HCT116 (cell line): ENCODE data around the gene ZC3H12D. TPM values are rescaled to one million over a fixed set of nuclear protein-coding genes. Genes with fewer than 3 reads are reported as not detected.

Experiments
- ATAC-seq: fragments of 200-7000 bp; cut with Tn5 transposase; 2 replicates; pipeline ENCODE4 v1.9.1; 2020; ENCODE audit warnings: mild to moderate bottlenecking, moderate library complexity
- BruUV-seq: library from RNA; stranded (reverse); fragments of 400-500 nt; replicated peaks from 2 replicates; lab custom pipeline; 2021; lab: Mats Ljungman, UMichigan
- CTCF ChIA-PET: fragments of 300-600 bp; sonication (Branson Sonifier 250); formaldehyde crosslinking; loops from one replicate; lab custom pipeline; 2021; ENCODE audit warnings: antibody characterized with exemption; lab: Charles Lee
- POLR2A ChIA-PET: fragments of 300-600, 350-600 bp; sonication (Branson Sonifier 250); formaldehyde crosslinking; loops from one replicate; lab custom pipeline; 2021; ENCODE audit warnings: antibody characterized with exemption; lab: Charles Lee
- RAD21 ChIA-PET, 2 experiments: fragments of 300-600 bp; sonication (Branson Sonifier 250); formaldehyde crosslinking; loops; one replicate each; lab custom pipeline; 2023; ENCODE audit warnings: low total read pairs in 2 of 2; ENCODE audit not compliant: uncharacterized antibody in 2 of 2, unreplicated experiment in 2 of 2, low non-redundant PET in 1 of 2; lab: Charles Lee
- DNase-seq: peaks from one replicate; pipeline ENCODE4 v3.0.0-alpha.2; 2010; ENCODE audit warnings: low read depth, low spot score
- H2AFZ ChIP-seq: fragments of 200-600 bp; shearing (Covaris generic), sonication (generic); 2 replicates; pipeline ENCODE4 v1.6.1; 2017; ENCODE audit warnings: low read depth, mixed run types, mixed read lengths, antibody characterized with exemption, low read length; ENCODE audit not compliant: poor library complexity, severe bottlenecking
- H3K27ac ChIP-seq: 2 replicates; pipeline ENCODE4 v1.5.1; 2012; ENCODE audit warnings: low read depth, low read length
- H3K27me3 ChIP-seq: fragments of 200-600 bp; sonication (generic); 2 replicates; pipeline ENCODE4 v1.6.1; 2016; ENCODE audit warnings: mixed run types, low read length, mixed read lengths; ENCODE audit not compliant: insufficient read depth
- H3K36me3 ChIP-seq, 2 experiments: fragments of 200-500 bp in 1 of 2; fragments of 200-600 bp in 1 of 2; sonication (Bioruptor generic) in 1 of 2; sonication (generic) in 1 of 2; 2 replicates each; pipeline versions ENCODE4 v1.5.1 to v1.6.1; 2014 to 2016; ENCODE audit warnings: low read length in 2 of 2, inconsistent platforms in 1 of 2, mixed read lengths in 1 of 2, mixed run types in 1 of 2; ENCODE audit not compliant: insufficient read depth in 2 of 2, control insufficient read depth in 1 of 2
- H3K4me1 ChIP-seq, 2 experiments: fragments of 200-600 bp in 1 of 2; sonication (generic) in 1 of 2; 2 replicates each; pipeline versions ENCODE4 v1.5.1 to v1.6.1; 2012 to 2017; ENCODE audit warnings: low read length in 2 of 2, inconsistent platforms in 1 of 2, mild to moderate bottlenecking in 1 of 2, mixed read lengths in 1 of 2, mixed run types in 1 of 2, moderate library complexity in 1 of 2; ENCODE audit not compliant: insufficient read depth in 2 of 2, control insufficient read depth in 1 of 2
- H3K4me2 ChIP-seq: fragments of 200-600 bp; sonication (generic); 2 replicates; pipeline ENCODE4 v1.6.1; 2017; ENCODE audit warnings: mixed run types, low read length, mixed read lengths
- H3K4me3 ChIP-seq, 2 experiments: fragments of 200-600 bp in 1 of 2; sonication (generic) in 1 of 2; replicated peaks in 1 of 2; 2 replicates each; pipeline ENCODE4 v1.5.1; 2011 to 2016; ENCODE audit warnings: low read length in 2 of 2, control low read depth in 1 of 2, low read depth in 1 of 2, mild to moderate bottlenecking in 1 of 2, mixed read lengths in 1 of 2, mixed run types in 1 of 2
- H3K79me2 ChIP-seq: fragments of 200-600 bp; sonication (generic); 2 replicates; pipeline ENCODE4 v1.6.1; 2017; ENCODE audit warnings: mild to moderate bottlenecking, mixed run types, low read length, moderate library complexity, mixed read lengths; ENCODE audit not compliant: insufficient read depth
- H3K9ac ChIP-seq: fragments of 200-600 bp; sonication (generic); 2 replicates; pipeline ENCODE4 v1.6.1; 2016; ENCODE audit warnings: low read length, mixed read lengths
- H3K9me2 ChIP-seq: fragments of 200-600 bp; sonication (generic), shearing (Covaris generic); 2 replicates; pipeline ENCODE4 v1.6.1; 2017; ENCODE audit warnings: mixed run types, mild to moderate bottlenecking, moderate library complexity; ENCODE audit not compliant: insufficient read depth
- H3K9me3 ChIP-seq, 2 experiments: fragments of 200-500 bp in 1 of 2; fragments of 200-600 bp in 1 of 2; sonication (Bioruptor generic) in 1 of 2; sonication (generic) in 1 of 2; 2 replicates each; pipeline ENCODE4 v1.6.1; 2014 to 2017; ENCODE audit warnings: low read length in 2 of 2, mixed read lengths in 2 of 2, inconsistent platforms in 1 of 2, low read depth in 1 of 2, mild to moderate bottlenecking in 1 of 2, mixed run types in 1 of 2, moderate library complexity in 1 of 2; ENCODE audit not compliant: control insufficient read depth in 1 of 2, insufficient read depth in 1 of 2
- H4K20me1 ChIP-seq: fragments of 200-600 bp; sonication (generic), shearing (Covaris generic); 2 replicates; pipeline ENCODE4 v1.6.1; 2017; ENCODE audit warnings: mixed run types, mild to moderate bottlenecking, moderate library complexity; ENCODE audit not compliant: insufficient read depth
- ELF1 ChIP-seq: IDR thresholded peaks from 2 replicates; pipeline ENCODE4 v1.6.1; 2012; ENCODE audit warnings: low read depth, borderline replicate concordance
- EZH2 ChIP-seq: fragments of 200-600 bp; sonication (generic); IDR thresholded peaks from 2 replicates; pipeline ENCODE4 v1.6.1; 2017; ENCODE audit warnings: antibody characterized with exemption, mixed run types
- EZH2phosphoT487 ChIP-seq: fragments of 200-600 bp; IDR thresholded peaks from 2 replicates; pipeline ENCODE4 v1.6.1; 2018; ENCODE audit warnings: antibody characterized with exemption, borderline replicate concordance
- POLR2A ChIP-seq: IDR thresholded peaks from 2 replicates; pipeline ENCODE4 v1.7.0; 2011; ENCODE audit warnings: borderline replicate concordance; ENCODE audit not compliant: insufficient read depth, insufficient read length; ENCODE audit errors: extremely low read depth
- SP1 ChIP-seq: IDR thresholded peaks from 2 replicates; pipeline ENCODE4 v1.6.1; 2012; ENCODE audit warnings: low read depth
- TCF7L2 ChIP-seq: IDR thresholded peaks from 2 replicates; pipeline ENCODE4 v1.7.0; 2011; ENCODE audit warnings: borderline replicate concordance, inconsistent platforms; ENCODE audit not compliant: insufficient read depth, insufficient read length; ENCODE audit errors: extremely low read depth
- YY1 ChIP-seq: IDR thresholded peaks from 2 replicates; pipeline ENCODE4 v1.6.1; 2011; ENCODE audit warnings: low read length, low read depth, moderate library complexity, mild to moderate bottlenecking; ENCODE audit not compliant: insufficient replicate concordance; ENCODE audit errors: extremely low read depth
- ZNF274 ChIP-seq: fragments of 200-500 bp; sonication (Bioruptor generic); IDR thresholded peaks from 2 replicates; pipeline ENCODE4 v1.6.1; 2014; ENCODE audit warnings: mild to moderate bottlenecking, low read depth, low read length, inconsistent platforms
- intact Hi-C: fragments of 100-400 bp; cut with micrococcal nuclease; formaldehyde crosslinking; loops from 2 replicates; pipeline ENCODE4 v1.10.0; 2022
- total RNA-seq: library from RNA; stranded (reverse); gene quantifications from one replicate; pipeline ENCODE4 v1.2.1, GENCODE V29; 2021; ENCODE audit not compliant: unreplicated experiment

The ZC3H12D gene
- total RNA-seq, 1 experiment from 2014 or later, result 0.30 TPM

DNA sequence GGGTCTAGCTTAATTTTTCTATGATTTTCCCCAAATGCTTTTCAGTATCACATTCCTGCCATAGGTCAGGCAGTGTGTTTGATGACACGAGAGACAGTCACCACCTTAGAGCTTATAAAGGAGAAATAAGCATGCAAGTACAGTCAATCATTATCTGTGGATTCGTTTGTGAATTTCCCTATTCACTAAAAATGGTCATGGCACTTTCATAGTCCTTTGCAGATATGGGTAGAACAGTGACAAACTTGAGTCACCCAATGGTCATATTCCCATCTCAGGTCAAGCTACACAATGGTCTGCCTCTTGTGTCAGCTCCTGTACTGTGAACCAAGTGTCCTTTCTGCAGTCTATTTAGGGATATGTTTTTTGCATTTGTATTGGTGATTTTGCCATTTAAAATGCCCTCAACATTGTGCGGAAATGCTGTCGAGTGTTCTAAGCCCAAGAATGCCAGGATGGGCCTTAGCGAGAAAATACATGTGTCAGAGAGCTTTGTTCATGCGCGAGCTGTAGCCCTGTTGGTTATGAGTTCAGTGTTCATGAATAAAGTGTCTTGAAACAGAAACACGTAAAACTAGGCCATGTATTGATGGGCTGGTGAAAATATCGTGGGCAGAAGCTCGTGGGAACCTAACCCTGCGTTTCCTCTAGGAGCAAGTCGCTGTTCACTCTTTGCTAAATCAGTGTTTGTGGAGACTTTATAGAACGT, 65.0 kb downstream of the ZC3H12D start:
- ChIA-PET POLR2A (no interaction called here), RAD21 (no interaction called here), CTCF (interaction anchor here (1.1 to 1.2 kb wide), 2 partner anchors 12 to 337 kb away, joined by 3 to 4 read pairs; no protein-coding TSS in a partner anchor)
- no peaks in the 10 kb centered on the region for H3K9me3 ChIP-seq
- H3K27me3 ChIP-seq, result peaks cover 4% of the 10 kb centered on the region; the same call in 1 of the 2 replicates
- no peaks in the 10 kb centered on the region for H4K20me1 ChIP-seq
- intact Hi-C loops, result no loop called here
- H3K4me1 ChIP-seq, result no peaks in the 10 kb centered on the region
- ATAC-seq (no peak), DNase-seq (no peak)
- no TSS peak for BruUV-seq
- no peak for TF ChIP-seq ZNF274
- no peak for TF ChIP-seq EZH2
- TF ChIP-seq YY1, result no peak
- no peak for TF ChIP-seq TCF7L2
- no peak for TF ChIP-seq SP1
- no peak for TF ChIP-seq POLR2A
- TF ChIP-seq ELF1, result no peak
- no peak for TF ChIP-seq EZH2phosphoT487
- no peaks in the 10 kb centered on the region for H3K36me3 ChIP-seq
- H2AFZ ChIP-seq, result no peak overlapping the region
- no peaks in the 10 kb centered on the region for H3K9me2 ChIP-seq
- no peaks in the 10 kb centered on the region for H3K79me2 ChIP-seq
- H3K27ac ChIP-seq, result no peak overlapping the region
- no peak overlapping the region for H3K9ac ChIP-seq
- no peak overlapping the region for H3K4me3 ChIP-seq
- H3K4me2 ChIP-seq, result no peak overlapping the region

GRCh38 chr6:149414821-149415220, 70.0 kb downstream of the ZC3H12D start:
- DNase-seq (no peak), ATAC-seq (no peak)
- Histone ChIP-seq H3K4me2 (no peak overlapping the region), H3K79me2 (no peaks in the 10 kb centered on the region), H3K9ac (no peak overlapping the region), H2AFZ (no peak overlapping the region), H3K9me3 (no peaks in the 10 kb centered on the region), H3K4me1 (no peaks in the 10 kb centered on the region), H3K27ac (no peak overlapping the region), H4K20me1 (no peaks in the 10 kb centered on the region), H3K36me3 (peaks cover 0 to 5% of the 10 kb centered on the region in 2 experiments; a peak in 3 of 4 replicates), H3K4me3 (no peak overlapping the region), H3K9me2 (no peaks in the 10 kb centered on the region), H3K27me3 (no peaks in the 10 kb centered on the region)
- TF ChIP-seq SP1, result no peak
- no TSS peak for BruUV-seq
- intact Hi-C loops, result no loop called here
- POLR2A ChIA-PET, result no interaction called here
- CTCF ChIA-PET, result no interaction called here
- RAD21 ChIA-PET, result no interaction called here
